8988T (cell line): Measurements from ENCODE around the gene KRTAP1-4.
A peak's percentile ranks its signal among the peaks of the same experiment; 100 is the strongest.
"Not testable (repeated sequence)": the region's sequence is repeated elsewhere in the genome, so short reads cannot be mapped to it uniquely, and the experiment has no call there.

Experiments
- DNase-seq: peaks from one replicate; pipeline ENCODE4 v3.0.0; 2011

The KRTAP1-4 gene, protein sequence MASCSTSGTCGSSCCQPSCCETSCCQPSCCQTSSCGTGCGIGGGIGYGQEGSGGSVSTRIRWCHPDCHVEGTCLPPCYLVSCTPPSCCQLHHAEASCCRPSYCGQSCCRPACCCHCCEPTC

DNA sequence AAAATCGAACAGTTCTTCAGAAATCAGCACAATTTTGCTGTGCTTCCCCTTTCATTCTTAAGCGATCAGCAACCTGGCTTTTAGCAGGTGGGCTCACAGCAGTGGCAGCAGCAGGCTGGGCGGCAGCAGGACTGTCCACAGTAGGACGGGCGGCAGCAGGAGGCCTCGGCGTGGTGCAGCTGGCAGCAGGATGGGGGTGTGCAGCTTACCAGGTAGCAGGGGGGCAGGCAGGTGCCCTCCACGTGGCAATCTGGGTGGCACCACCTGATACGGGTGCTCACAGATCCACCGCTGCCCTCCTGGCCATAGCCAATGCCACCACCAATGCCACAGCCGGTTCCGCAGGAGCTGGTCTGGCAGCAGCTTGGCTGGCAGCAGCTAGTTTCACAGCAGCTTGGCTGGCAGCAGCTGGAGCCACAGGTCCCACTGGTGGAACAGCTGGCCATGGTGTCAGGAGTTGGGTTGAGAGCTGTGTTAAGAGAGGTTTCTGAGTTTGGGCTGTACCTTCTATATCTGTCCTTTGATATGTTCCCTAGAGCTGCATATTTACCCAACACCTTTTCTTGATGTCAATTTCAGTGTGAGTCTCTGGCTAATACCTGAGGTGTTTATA, at the start of gene KRTAP1-4:
Gene KRTAP1-4 (minus strand): TSS at position 563 of the 613 bp plus-strand sequence. CDS start 117 bp downstream, at position 446.
- DNase-seq, result no peak

DNA sequence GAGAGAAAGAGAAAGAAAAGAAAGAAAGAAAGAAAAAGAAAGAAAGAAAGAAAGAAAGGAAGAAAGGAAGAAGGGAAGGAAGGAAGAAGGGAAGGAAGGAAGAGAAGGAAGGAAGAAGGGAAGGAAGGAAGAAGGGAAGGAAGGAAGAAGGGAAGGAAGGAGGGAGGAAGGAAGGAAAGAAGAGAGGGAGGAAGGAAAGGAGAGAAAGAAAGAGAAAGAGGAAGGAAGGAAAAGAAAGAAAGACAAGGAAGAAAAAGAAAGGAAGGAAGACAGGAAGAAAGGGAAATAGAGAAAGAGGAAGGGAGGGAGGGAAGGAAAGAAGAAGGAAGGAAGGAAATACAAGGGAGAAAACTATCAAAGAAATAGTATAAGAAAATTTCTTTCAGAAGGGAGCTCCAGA, 46.8 kb upstream of the KRTAP1-4 start:
- no peak for DNase-seq

DNA sequence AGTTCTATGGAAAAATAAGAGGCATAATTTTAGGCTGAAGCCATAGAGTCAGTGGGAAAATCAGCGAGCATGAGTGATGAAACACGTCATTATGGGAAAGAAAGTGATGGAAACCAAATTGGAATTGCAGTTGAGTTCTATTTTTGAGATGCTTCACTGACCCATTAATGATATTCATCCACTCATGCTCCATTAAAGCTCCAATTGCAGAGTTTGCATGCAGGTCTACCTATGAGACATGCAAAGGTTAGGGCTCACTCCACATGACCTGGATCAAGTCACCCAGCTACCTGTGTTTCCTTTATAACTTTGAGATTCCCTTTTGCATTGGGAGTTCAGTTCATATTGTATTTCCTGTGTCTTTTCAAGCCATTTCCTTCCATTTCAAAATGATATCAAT, 43.7 kb upstream of the KRTAP1-4 start:
- DNase-seq, result no peak

DNA sequence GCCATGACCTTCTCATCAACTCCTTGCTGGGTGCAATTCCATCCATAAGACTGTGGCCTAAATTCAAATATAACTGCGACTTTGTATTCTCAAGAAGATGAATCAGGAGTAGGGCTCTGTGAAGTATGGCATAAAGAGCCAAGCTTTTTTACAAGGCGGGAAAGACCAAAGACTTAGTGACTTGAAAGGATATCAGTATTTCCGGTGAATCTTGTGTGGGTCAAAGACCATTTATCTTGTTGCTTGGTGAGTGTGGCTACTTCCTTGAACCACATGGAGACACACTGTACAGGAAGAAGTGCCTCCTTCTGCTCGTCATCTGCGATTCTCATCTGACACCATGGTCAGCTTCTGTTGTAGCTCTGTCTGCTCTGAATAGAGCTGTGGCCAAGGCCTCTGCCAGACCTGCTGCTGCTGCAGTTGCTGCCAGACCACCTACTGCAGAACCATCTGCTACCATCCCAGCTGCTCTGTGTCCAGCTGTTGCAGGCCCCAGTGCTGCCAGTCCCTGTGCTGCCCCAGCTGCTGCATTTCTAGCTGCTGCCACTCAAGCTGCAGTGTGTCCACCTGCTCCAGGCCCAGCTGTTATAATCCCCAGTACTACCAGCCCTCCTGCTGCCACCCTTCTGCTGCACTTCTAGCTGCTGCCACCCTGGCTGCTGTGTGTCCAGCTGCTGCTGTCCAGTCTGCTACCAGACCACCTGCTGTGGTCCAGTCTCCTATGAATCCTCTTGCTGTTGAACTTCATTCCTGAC, 41.8 kb upstream of the KRTAP1-4 start:
- no peak for DNase-seq

DNA sequence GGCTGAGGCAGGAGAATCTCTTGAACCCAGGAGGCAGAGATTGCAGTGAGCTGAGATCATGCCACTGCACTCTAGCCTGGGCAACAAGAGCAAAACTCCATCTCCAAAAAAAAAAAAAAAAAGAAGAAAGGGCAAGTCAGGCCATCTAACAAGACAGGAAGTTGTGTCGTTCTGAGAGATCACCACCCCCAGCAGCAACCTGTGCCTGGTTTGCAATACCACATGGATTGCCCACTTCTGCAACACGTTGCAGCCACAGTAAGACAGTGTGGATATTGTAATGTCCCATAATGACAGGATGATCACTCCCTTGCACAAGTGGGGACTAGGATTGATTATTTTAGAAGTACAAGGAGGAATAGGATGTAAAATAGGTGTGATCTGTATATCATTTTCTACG, 39.0 kb upstream of the KRTAP1-4 start:
- DNase-seq, result no peak

DNA sequence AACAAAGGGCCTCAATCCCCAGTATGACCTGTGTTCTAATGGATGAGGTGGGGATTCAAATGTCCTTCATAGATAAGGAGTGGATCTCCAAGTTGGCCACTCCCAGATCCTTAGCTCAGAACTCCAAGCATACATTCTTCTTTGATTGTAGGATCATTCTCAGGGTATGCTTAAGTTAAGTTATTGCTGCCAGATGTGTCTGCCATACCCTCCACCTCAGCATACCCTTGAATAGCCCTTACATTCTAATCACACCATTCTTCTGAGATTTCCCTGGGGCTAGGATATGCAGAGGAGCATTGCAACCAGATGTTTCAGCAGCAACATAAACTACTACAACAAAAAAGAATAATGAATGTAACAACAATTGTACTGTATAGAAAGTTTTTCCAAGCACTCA, 37.3 kb upstream of the KRTAP1-4 start:
- DNase-seq, result no peak

DNA sequence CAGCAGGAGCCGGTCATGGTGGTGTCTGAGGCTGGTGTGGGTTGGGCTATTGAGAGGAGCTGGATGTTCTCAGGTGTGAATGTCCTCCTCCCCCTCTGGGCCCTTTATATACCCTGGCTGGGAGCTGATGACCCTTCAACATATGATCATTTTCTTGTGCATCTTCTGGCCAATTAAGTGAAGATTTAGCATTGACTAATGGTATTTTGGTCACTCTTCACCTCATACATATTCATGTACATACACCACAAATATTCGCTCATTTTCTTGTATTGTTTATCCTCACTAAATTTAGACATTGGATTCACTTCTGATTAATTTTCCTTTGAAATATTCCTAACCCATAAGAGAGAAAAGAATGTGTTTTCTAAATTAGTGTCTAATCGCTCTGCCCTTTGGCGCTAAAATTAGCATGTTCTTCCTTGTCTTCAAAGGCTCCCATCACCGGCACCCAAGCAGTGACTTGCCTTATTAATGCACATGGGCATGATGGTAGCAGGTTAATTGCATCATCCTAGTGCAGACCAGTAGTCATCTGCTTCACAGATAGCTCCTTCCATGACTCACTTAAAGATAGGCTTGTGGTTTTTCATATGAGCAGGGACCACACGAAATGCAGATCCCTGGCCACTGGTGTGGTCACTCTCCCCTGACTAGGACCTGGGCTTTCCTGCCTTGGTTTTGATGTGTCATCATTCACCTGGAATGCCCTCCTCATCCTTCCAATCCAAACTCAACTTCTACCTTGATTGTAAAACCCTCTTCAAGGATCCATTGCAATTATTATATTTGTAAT, 36.0 kb upstream of the KRTAP1-4 start, which contains the start of gene KRTAP2-4:
Gene KRTAP2-4 (minus strand): TSS at position 51 of the 796 bp plus-strand sequence. CDS start 34 bp downstream, at position 17.
- no peak for DNase-seq

DNA sequence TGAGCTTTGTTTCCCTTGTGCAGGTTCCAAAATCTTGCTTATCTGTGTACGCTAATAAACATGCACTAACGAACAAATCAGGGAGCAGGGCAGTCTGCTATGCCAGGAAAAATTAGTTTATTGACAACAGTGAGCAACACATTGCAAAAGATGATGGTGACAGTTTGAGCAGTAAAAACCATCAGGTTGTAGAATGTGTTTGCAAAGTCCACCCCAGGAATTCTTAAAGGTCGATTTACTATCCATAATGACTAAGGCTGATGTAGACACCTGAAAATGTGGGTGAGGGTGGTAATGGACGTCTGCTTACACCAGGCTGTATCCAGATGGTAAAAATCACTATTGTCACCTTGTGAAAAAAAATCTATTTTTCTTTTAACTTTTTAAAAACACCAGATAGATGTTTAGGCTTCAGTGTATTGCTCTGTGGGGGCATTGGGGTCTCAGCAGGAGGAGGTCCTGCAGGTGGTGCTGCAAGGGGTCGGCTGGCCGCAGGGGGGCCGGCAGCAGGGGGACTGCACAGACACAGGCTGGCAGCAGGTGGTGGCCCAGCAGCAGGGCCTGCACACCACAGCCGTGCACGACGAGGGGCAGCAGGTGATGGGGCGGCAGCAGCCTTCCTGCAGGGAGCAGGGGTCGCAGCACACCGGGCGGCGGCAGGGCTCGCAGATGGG, 35.2 kb upstream of the KRTAP1-4 start:
- not testable (repeated sequence) for DNase-seq

DNA sequence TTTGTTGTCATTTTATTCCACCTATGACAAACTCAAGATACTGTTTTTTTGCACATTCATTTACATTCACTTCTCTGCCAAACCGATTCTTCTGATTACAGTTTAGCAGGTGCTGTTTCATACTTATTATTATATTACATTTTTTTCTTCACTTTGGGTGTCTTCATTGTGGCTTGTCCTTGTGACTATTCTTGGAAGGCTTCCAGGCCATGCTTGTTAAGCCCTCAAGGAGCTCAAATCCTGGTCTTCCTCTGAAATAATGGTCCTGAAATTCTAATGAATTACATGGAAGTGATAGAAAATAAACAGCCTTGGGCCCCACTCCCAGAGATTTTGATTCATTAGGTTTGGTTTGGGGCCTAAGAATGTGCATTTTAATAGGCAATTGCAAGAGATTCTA, 34.3 kb upstream of the KRTAP1-4 start:
- no peak for DNase-seq

DNA sequence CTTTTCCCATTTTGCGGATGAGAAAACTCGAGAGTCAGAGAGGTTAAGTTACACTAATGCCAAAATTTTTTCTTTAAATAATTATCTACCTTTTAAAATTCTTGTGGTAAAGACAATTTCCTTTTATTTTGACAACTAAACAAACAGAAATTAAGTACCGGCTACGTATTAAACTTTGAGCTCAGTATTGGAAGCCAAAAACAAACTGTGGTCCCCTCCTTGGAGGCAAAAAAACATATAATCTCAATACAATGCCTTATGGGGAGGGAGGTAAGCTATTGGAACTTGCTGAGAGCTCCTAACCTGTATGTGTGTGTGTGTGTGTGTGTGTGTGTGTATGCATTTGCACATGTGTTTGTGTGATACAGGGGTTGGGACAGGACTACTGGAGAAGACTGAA, 33.5 kb upstream of the KRTAP1-4 start:
- no peak for DNase-seq

DNA sequence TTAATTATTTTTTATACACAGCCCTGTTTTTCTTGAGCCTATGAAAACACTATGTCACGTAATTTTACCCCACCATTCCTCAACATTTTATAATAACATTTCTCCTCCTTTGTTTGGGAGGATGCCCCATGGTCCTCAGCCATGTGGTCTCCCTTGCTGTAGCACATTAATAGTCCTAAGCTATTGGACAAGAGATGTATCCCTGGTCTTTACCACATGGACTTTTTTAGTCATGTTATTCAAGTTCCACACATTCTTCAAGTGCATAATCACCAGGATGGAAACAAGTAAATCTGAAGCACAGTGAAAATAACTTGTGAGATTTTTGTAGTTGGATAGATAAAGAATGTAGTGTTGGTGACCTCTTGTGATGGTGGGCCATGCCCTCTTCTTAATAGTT, 32.0 kb upstream of the KRTAP1-4 start:
- no peak for DNase-seq

DNA sequence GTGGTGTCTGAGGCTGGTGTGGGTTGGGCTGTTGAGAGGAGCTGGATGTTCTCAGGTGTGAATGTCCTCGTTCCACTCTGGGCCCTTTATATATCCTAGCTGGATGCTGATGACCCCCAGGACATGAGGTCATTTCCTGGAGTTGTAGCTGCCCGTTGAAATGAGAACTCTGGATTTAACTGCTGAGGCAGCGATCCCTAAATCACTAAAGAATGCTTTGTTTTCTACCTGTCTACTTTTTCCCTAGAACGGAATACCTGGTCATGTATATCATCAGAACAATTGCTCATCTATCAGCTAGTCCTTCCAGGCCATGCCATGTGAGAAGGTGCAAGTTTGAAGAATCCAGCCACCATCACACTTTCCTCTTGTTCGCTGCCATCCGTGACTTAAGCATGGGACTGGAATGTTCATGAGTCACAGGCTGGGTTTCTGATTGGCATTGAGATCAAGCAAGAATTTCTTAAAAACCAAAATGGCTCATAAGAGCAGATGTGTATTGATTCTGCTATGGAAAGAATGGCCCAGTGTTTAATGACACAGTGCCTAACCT, 30.1 kb upstream of the KRTAP1-4 start, which contains the start of gene KRTAP2-3:
Gene KRTAP2-3 (minus strand): TSS at position 63 of the 553 bp plus-strand sequence. CDS start 64 bp downstream, outside the sequence.
- DNase-seq, result no peak

DNA sequence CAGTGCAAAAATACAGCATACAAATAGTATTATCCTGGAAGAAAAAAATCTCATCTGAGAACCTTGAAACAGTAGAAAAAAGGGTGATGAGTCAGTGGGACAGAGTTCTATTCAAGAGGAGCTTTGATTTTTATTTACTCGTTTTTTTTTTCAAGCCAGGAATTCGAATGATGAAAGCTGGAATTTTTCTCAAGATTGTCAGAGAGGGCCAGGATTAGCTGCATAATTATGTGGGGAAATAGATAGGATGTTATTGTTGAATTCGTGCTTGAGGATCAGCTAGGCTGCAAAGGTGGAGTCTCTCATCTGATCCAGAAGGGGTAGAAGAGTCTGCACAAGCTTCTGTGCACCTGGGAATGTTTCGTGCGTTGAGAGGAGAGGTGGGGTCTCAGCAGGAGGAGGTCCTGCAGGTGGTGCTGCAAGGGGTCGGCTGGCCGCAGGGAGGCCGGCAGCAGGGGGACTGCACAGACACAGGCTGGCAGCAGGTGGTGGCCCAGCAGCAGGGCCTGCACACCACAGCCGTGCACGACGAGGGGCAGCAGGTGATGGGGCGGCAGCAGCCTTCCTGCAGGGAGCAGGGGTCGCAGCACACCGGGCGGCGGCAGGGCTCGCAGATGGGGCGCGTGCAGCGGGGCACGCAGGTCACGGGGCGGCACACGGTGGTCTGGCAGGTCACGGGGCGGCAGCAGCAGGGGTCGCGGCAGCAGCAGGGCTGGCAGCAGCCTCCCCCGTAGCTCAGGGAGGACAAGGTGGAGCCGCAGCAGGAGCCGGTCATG, 29.5 kb upstream of the KRTAP1-4 start:
- DNase-seq, result not testable (repeated sequence)

DNA sequence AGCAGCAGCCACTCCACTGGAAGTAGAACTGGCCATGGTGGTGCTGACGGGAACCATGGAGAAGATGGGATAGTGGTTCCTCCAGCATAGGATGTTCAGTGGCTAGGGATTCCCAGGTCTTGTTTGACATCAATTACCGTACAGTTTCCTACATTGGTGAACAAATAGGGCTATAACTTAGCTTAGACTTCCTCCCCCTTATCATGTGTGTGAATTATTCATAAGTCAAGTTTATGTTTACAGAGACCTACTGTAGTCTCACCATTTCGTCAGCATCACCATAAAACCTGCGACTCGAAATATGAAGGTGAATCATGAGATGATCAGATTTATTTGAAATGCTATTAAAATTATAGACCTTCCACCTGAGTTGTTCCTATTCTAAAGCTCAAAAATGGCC, 28.7 kb upstream of the KRTAP1-4 start:
- no peak for DNase-seq

DNA sequence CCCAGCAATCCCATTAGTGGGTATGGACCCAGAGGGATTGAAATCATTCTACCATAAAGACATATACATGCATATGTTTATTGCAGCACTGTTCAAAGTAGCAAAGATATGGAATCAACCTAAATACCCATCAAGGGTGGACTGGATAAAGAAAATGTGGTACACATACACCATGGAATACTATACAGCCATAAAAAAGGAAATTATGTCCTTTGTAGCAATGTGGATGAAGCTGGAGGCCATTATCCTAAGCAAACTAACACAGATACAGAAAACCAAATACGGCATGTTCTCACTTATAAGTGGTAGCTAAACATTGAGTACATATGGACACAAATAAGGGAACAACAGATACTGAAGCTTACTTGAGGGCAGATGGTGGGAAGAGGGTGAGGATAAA, 27.6 kb upstream of the KRTAP1-4 start:
- no peak for DNase-seq

DNA sequence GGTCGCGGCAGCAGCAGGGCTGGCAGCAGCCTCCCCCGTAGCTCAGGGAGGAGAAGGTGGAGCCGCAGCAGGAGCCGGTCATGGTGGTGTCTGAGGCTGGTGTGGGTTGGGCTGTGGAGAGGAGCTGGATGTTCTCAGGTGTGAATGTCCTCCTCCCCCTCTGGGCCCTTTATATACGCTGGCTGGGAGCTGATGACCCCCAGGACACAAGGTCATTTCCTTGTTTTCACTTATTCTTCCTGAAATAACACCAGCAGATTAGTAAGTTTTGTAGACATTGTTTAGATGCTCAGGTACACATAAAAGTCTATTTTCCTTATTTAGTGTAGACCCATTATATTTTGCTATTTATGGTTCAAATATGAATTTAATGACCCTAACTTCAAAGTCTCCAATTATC, 25.1 kb upstream of the KRTAP1-4 start, which contains the start of gene KRTAP2-2:
Gene KRTAP2-2 (minus strand): TSS at position 101 of the 400 bp plus-strand sequence. CDS start 19 bp downstream, at position 82.
- DNase-seq, result not testable (repeated sequence)

DNA sequence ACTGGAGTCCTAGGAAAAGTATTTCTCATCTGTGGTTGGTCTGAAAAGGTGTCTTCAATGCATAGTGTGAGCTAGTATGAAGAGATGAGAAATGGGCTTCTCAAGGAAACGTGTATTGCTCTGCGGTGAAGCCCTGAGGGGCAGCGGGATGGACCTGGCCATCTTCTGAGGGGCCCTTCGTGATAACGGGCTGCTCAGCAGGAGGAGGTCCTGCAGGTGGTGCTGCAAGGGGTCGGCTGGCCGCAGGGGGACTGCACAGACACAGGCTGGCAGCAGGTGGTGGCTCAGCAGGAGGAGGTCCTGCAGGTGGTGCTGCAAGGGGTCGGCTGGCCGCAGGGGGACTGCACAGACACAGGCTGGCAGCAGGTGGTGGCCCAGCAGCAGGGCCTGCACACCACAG, 24.6 kb upstream of the KRTAP1-4 start:
- DNase-seq, result not testable (repeated sequence)

DNA sequence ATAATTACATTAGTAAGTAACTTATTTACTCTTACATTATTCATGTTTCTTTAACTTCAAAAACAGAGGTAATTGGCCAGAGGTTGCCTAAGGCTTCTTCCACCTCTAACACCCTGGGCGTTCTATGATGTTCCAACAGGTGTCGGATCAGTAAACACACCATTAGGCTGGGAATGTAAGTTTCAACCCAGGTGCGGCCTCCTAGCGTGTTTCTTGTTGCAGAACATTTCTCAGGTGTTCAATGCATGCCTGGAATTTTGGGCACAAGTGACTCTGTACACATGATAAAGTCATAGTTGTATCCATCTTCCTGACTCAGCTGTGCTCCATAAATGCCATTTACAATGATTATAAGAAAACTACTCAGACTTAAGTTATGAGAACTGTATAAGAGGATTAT, 24.0 kb upstream of the KRTAP1-4 start:
- no peak for DNase-seq

DNA sequence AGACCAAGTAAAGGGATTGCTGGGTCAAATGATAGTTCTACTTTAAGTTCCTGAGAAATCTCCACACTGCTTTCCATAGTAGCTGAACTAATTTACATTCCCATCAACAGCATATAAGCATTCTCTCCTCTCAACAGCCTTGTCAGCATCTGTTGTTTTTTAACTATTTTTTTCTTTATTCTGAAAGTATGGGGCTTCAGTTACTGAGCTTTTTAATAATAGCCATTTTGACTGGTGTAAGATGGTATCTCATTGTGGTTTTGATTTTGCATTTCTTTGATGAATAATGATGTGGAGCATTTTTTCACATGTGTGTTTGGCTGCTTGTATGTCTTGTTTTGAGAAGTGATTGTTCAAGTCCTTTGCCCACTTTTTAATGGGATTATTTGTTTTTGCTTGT, 22.6 kb upstream of the KRTAP1-4 start:
- DNase-seq, result no peak

DNA sequence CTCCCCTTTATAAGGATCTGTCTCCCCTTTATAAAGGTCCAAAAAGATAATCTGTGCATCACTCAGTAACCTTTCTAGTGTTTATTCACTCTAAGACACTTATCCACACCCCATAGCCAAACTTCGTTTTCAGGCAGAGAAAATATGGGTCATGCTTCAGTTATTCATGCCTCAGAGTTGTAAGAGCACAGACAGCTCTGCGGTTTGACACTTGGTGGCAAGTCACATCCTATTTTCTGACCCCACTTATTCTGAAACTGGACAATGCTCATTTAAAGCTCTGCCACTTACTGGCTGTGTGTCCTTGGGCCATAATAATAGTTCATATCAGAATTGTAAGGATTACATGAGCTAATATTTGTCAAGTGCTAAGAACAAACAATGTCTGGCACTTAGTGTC, 19.1 kb upstream of the KRTAP1-4 start:
- peak; percentile 46 for DNase-seq

DNA sequence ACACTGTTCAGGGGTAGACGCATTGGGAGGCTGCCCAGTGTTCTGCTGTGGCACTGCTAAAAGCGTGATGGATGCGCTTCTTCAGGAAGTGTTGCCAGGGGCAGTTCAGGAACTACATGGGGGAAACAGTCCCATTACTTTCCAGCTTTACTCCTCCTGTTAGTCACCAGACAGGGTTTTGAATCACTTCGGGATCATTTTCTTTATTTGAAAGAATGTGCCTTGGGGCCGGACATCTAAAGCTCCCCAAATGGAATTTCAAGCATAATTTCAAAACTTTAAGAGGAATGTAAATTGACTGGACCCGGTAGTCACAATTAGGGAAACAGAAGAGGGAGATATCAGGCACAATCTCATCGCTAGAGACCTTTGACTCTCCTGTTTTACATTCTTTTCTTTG, 18.4 kb upstream of the KRTAP1-4 start:
- DNase-seq, result peak; percentile 60
